GM12878 (cell line): ENCODE measurements around the gene TTC16. TPM values are rescaled to one million over a fixed set of nuclear protein-coding genes. Genes with fewer than 3 reads are reported as not detected.

ENCODE experiments used
- ATAC-seq: fragments of 200-7000 bp; cut with Tn5 transposase; 3 replicates; pipeline ENCODE4 v1.9.1; 2020; ENCODE audit warnings: mild to moderate bottlenecking, moderate library complexity
- BruUV-seq: library from RNA; stranded (reverse); fragments of 400-500 nt; replicated peaks from 2 replicates; lab custom pipeline; 2021; lab: Mats Ljungman, UMichigan
- CTCF ChIA-PET: fragments of 300-600 bp; sonication (Branson Sonifier 250); formaldehyde crosslinking; extraction: SDS; loops from one replicate; lab custom pipeline; 2021; ENCODE audit warnings: inconsistent platforms; lab: Yijun Ruan, JAX
- POLR2A ChIA-PET: fragments of 350-600 bp; formaldehyde crosslinking; extraction: SDS; loops from one replicate; lab custom pipeline; 2021; ENCODE audit warnings: inconsistent platforms; lab: Charles Lee
- RAD21 ChIA-PET: fragments of 300-600 bp; sonication (Branson Sonifier 250); formaldehyde crosslinking; loops from one replicate; lab custom pipeline; 2023; ENCODE audit warnings: antibody characterized with exemption; ENCODE audit not compliant: unreplicated experiment; lab: Charles Lee
- SMC1A ChIA-PET: fragments of 300-600 bp; sonication (Branson Sonifier 250); formaldehyde crosslinking; loops from one replicate; lab custom pipeline; 2023; ENCODE audit not compliant: unreplicated experiment, uncharacterized antibody; lab: Charles Lee
- DNase-seq: peaks from one replicate; pipeline ENCODE4 v3.0.0-alpha.2; 2011; ENCODE audit warnings: low read depth, low spot score
- FAIRE-seq: peaks from 3 replicates; lab custom pipeline; 2011; peaks lifted over from hg19 to GRCh38; lab: Jason Lieb, UNC
- H2AFZ ChIP-seq: 2 replicates; pipeline ENCODE4 v1.6.0; 2011; ENCODE audit warnings: low read depth, low read length, control low read depth; ENCODE audit not compliant: control insufficient read depth
- H3K27ac ChIP-seq: 2 replicates; pipeline ENCODE4 v1.5.1; 2011; ENCODE audit warnings: control low read depth; ENCODE audit not compliant: control insufficient read depth, insufficient read depth
- H3K27me3 ChIP-seq, 2 experiments: replicated peaks in 1 of 2; 2 replicates each; pipeline versions ENCODE4 v1.6.0 to v1.6.1; 2011; ENCODE audit warnings: low read length in 1 of 2; ENCODE audit not compliant: control insufficient read depth in 2 of 2, insufficient read depth in 2 of 2
- H3K36me3 ChIP-seq, 2 experiments: 2 replicates each; pipeline ENCODE4 v1.5.1; 2011; ENCODE audit warnings: low read length in 1 of 2; ENCODE audit not compliant: control insufficient read depth in 2 of 2, insufficient read depth in 2 of 2
- H3K4me1 ChIP-seq: 2 replicates; pipeline ENCODE4 v1.6.1; 2011; ENCODE audit warnings: mild to moderate bottlenecking, low read length, moderate library complexity, mixed read lengths; ENCODE audit not compliant: control insufficient read depth, insufficient read depth
- H3K4me2 ChIP-seq: 2 replicates; pipeline ENCODE4 v1.6.0; 2011; ENCODE audit warnings: control low read depth; ENCODE audit not compliant: control insufficient read depth, insufficient read depth
- H3K4me3 ChIP-seq: fragments of 200-600 bp; sonication (generic); 2 replicates; pipeline ENCODE4 v1.5.1; 2016
- H3K79me2 ChIP-seq: 2 replicates; pipeline ENCODE4 v1.6.0; 2011; ENCODE audit warnings: low read length; ENCODE audit not compliant: control insufficient read depth, insufficient read depth
- H3K9ac ChIP-seq: 2 replicates; pipeline ENCODE4 v1.8.0; 2011; ENCODE audit warnings: low read length, control low read depth, mixed read lengths; ENCODE audit not compliant: control insufficient read depth, insufficient read depth
- H3K9me3 ChIP-seq: replicated peaks from 3 replicates; pipeline ENCODE4 v1.5.1; 2011; ENCODE audit warnings: mild to moderate bottlenecking, low read length; ENCODE audit not compliant: control insufficient read depth, insufficient read depth
- H4K20me1 ChIP-seq: 2 replicates; pipeline ENCODE4 v1.6.0; 2011; ENCODE audit not compliant: control insufficient read depth, insufficient read depth
- BACH1 ChIP-seq: fragments of 450-650 bp; IDR thresholded peaks from 2 replicates; pipeline ENCODE4 v1.6.1; 2017; ENCODE audit warnings: mild to moderate bottlenecking, borderline replicate concordance
- CBX5 ChIP-seq: sonication (generic); IDR thresholded peaks from 2 replicates; pipeline ENCODE4 v1.6.1; 2016; ENCODE audit warnings: low read depth, moderate library complexity, mild to moderate bottlenecking, inconsistent platforms
- DPF2 ChIP-seq: fragments of 450-650 bp; IDR thresholded peaks from 2 replicates; pipeline ENCODE4 v1.6.1; 2017; ENCODE audit warnings: mild to moderate bottlenecking
- FOXM1 ChIP-seq: IDR thresholded peaks from 2 replicates; pipeline ENCODE4 v1.6.1; 2012; ENCODE audit warnings: low read depth, mild to moderate bottlenecking, inconsistent platforms, low read length, moderate library complexity
- NFYA ChIP-seq: IDR thresholded peaks from 2 replicates; pipeline ENCODE4 v1.6.1; 2011; ENCODE audit warnings: low read depth, mild to moderate bottlenecking, low read length, improper control_type of control experiment, borderline replicate concordance
- SMAD1 ChIP-seq: fragments of 450-650 bp; IDR thresholded peaks from 2 replicates; pipeline ENCODE4 v1.6.1; 2018; ENCODE audit warnings: mild to moderate bottlenecking, low read depth; ENCODE audit not compliant: partially characterized antibody
- TCF12 ChIP-seq: IDR thresholded peaks from 2 replicates; pipeline ENCODE4 v1.6.1; 2011; ENCODE audit warnings: low read depth, mild to moderate bottlenecking, low read length
- USF1 ChIP-seq: IDR thresholded peaks from 2 replicates; pipeline ENCODE4 v1.6.1; 2011; ENCODE audit warnings: borderline replicate concordance, low read depth, mild to moderate bottlenecking, moderate library complexity, mixed read lengths, low read length; ENCODE audit not compliant: insufficient read depth; ENCODE audit errors: extremely low read length
- WGBS: methylation state at CpG from one replicate; pipeline ENCODE4 v1.1.6; 2016; ENCODE audit warnings: low lambda C conversion rate; ENCODE audit not compliant: insufficient replicate concordance, insufficient coverage; ENCODE audit errors: missing lambda C conversion rate; 5-methylcytosine and 5-hydroxymethylcytosine counted together
- in situ Hi-C: fragments of 300-500 bp; cut with MboI; formaldehyde crosslinking; loops from 9 replicates; pipeline ENCODE4 v1.14.3; 2018; ENCODE audit warnings: mixed read lengths
- intact Hi-C: fragments of 100-400 bp; cut with micrococcal nuclease; formaldehyde crosslinking; loops from one replicate; pipeline ENCODE4 v1.14.2; 2022; ENCODE audit not compliant: unreplicated experiment
- polyA plus RNA-seq, 11 experiments: library from polyadenylated mRNA; depleted of rRNA in 4 of 11; unstranded in 6 of 11; stranded (reverse) in 5 of 11; fragments of >200 nt; fragmentation: Nextera tagmentation in 4 of 11; fragmentation: Illumina TruSeq in 1 of 11; extraction: Ambion mirVana in 4 of 11; extraction: Trizol in 1 of 11; gene quantifications; 1 replicate in 1 of 11; 2 replicates in 10 of 11; pipeline versions ENCODE4 v1.2.1 to v1.2.3, GENCODE V29; 2011 to 2016; ENCODE audit warnings: inconsistent platforms in 2 of 11, missing spikeins in 2 of 11, low read depth in 1 of 11
- total RNA-seq, 4 experiments: library from RNA; depleted of rRNA in 3 of 4; stranded (reverse); fragments of >200 nt in 3 of 4; fragmentation: Illumina TruSeq in 1 of 4; extraction: Trizol in 1 of 4; gene quantifications; 2 replicates each; pipeline versions ENCODE4 v1.2.1 to v1.2.3, GENCODE V29; 2013 to 2021

The TTC16 gene
- total and polyA plus RNA-seq, 10 of the 15 experiments (the other 5 are each of a cell fraction or from before 2014, with no cell fraction given): 0.03 TPM; not detected in 9

GRCh38 chr9:127761061-127761460, 45.2 kb downstream of the TTC16 start (continued):
- TF ChIP-seq CBX5: no peak
- no peak for TF ChIP-seq TCF12
- TF ChIP-seq BACH1: no peak
- no peak for TF ChIP-seq USF1
- no peak for TF ChIP-seq FOXM1
- TF ChIP-seq SMAD1: no peak

- DNase-seq: no peak
- FAIRE-seq: no peak
- H3K9ac ChIP-seq: no peak overlapping the region
- H2AFZ ChIP-seq: no peak overlapping the region
- BruUV-seq: no TSS peak
- RAD21 ChIA-PET: no interaction called here
- no peak overlapping the region for H3K4me3 ChIP-seq
- intact Hi-C loops: no loop called here
- H3K27me3 ChIP-seq: no peaks in the 10 kb centered on the region
- H3K27ac ChIP-seq: no peak overlapping the region
- no peaks in the 10 kb centered on the region for H3K9me3 ChIP-seq
- no peak for TF ChIP-seq DPF2
- no peak for TF ChIP-seq NFYA
- H3K4me1 ChIP-seq: no peaks in the 10 kb centered on the region
- POLR2A ChIA-PET: interaction anchor here (1.5 kb wide), 1 partner anchor 9 kb away, joined by 3 read pairs; no protein-coding TSS in a partner anchor
- H3K4me2 ChIP-seq: no peak overlapping the region
- no peaks in the 10 kb centered on the region; the same call in 1 of the 2 replicates for H3K79me2 ChIP-seq
- H4K20me1 ChIP-seq: 0 out of 2 replicates have a peak, but pooled peaks cover 2% of the 10 kb centered on the region
- 78% methylated on average over 5 of the region's 5 CpGs for WGBS
- SMC1A ChIA-PET: interaction anchor here (0.9 to 1.6 kb wide), 2 partner anchors 36 to 108 kb away, joined by 3 to 4 read pairs; no protein-coding TSS in a partner anchor
- in situ Hi-C loops: no loop called here
- CTCF ChIA-PET: interaction anchor here (1.2 to 1.3 kb wide), 2 partner anchors 10 to 108 kb away, joined by 4 read pairs; no protein-coding TSS in a partner anchor
- H3K36me3 ChIP-seq: peaks cover 1 to 12% of the 10 kb centered on the region in 2 experiments
- ATAC-seq: no peak
These were observed 45.6 kb downstream of the TTC16 start for GRCh38 chr9:127761491-127761956.
